CD4-positive, alpha-beta T cell treated with Interferon alpha-2 for 1 hour (primary cell): Measurements from ENCODE around the gene DDX39B.
"Not testable (repeated sequence)": the region's sequence is repeated elsewhere in the genome, so short reads cannot be mapped to it uniquely, and the experiment has no call there.

Source experiments
- DNase-seq, 2 donors: peaks; one replicate each; pipeline ENCODE4 v3.0.0-alpha.2; 2020 to 2022

Gene DDX39B

GRCh38 chr6:31541658-31542521, at the start of gene DDX39B:
Gene DDX39B (minus strand): TSS chr6:31542003. CDS start chr6:31540532, 1,471 bp downstream.
- DNase-seq = peak; percentile 96

- not testable (repeated sequence) for DNase-seq
Observed at GRCh38 chr6:31590691-31591090, 48.9 kb upstream of the DDX39B start.

- no peak for DNase-seq
Observed at GRCh38 chr6:31588871-31589650, 47.3 kb upstream of the DDX39B start.

GRCh38 chr6:31587791-31588777, 46.3 kb upstream of the DDX39B start:
- peak in 1 of 2 donors; percentile 28 for DNase-seq

GRCh38 chr6:31586599-31587281, 44.9 kb upstream of the DDX39B start:
- DNase-seq = peak; percentile 46 to 53

- no peak for DNase-seq
Observed at GRCh38 chr6:31586008-31586407, 44.2 kb upstream of the DDX39B start, which contains the start of gene LST1. Gene LST1 (plus strand): TSS chr6:31586277. CDS start chr6:31587300, 1,023 bp downstream.

- peak; percentile 54 to 76 for DNase-seq
Observed at GRCh38 chr6:31585491-31585890, 43.7 kb upstream of the DDX39B start.

GRCh38 chr6:31582230-31582643, 40.4 kb upstream of the DDX39B start, which contains the start of gene LTB:
Gene LTB (minus strand): TSS chr6:31582424. CDS start chr6:31582417, 7 bp downstream.
- peak; percentile 76 to 82 for DNase-seq

GRCh38 chr6:31581434-31582229, 39.8 kb upstream of the DDX39B start:
- no peak for DNase-seq

GRCh38 chr6:31580807-31581433, 39.1 kb upstream of the DDX39B start:
- DNase-seq = peak; percentile 87 to 90

- no peak for DNase-seq
Observed at GRCh38 chr6:31580438-31580740, 38.6 kb upstream of the DDX39B start.

GRCh38 chr6:31579546-31580437, 38.0 kb upstream of the DDX39B start:
- DNase-seq = peak in 1 of 2 donors; percentile 44

GRCh38 chr6:31579119-31579505, 37.3 kb upstream of the DDX39B start:
- DNase-seq = peak in 1 of 2 donors; percentile 36

GRCh38 chr6:31578184-31579118, 36.6 kb upstream of the DDX39B start:
- DNase-seq = peak in 1 of 2 donors; percentile 45

GRCh38 chr6:31577579-31577966, 35.8 kb upstream of the DDX39B start:
- no peak for DNase-seq

GRCh38 chr6:31576897-31577578, 35.2 kb upstream of the DDX39B start:
- DNase-seq = peak; percentile 42 to 73

GRCh38 chr6:31575952-31576685, 34.3 kb upstream of the DDX39B start:
- DNase-seq = peak in 1 of 2 donors; percentile 35
